ENCODE data around the gene MACROD2.

Gene MACROD2

DNA sequence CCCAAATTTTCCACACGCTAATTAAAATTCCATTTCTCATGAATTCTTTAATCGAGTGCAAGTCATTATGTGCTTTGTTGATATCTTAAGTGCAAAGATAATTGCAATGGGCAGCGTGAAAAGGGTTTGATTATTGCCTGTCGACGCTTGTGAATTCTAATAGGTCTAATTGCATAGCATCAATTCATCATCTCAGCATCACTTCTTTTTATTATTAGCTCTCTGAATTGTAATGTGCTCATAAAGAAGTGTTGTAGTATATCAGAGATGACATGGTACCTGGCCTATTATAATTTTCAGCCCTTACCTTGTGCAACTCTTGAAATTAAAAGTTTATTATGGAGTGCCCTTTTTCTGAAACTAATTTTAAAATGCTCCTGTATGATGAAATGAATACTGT is 1208.9 kb downstream of the MACROD2 start:
- no peak for DNase-seq

DNA sequence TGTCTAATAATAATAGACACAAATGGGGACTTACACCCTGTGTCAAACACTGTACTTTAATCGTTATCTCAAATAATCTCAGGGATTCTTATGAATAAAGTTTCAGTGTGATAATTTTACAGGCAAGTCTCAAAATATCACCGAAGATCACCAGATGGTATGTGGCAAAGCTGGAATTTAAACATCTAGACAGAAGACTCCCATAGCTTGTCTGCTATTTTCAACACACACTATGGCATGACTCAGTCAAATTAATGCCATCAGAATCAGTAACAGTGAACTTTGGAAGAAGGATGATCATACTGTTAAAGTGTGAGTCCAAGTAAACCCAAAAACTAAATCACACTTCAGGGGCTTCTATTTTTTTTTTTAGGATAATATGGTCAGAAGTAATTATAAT is 1209.7 kb downstream of the MACROD2 start:
- no peak for DNase-seq

GRCh38 chr20:15205719-15206118 is 1210.4 kb downstream of the MACROD2 start:
- no peak for DNase-seq

DNA sequence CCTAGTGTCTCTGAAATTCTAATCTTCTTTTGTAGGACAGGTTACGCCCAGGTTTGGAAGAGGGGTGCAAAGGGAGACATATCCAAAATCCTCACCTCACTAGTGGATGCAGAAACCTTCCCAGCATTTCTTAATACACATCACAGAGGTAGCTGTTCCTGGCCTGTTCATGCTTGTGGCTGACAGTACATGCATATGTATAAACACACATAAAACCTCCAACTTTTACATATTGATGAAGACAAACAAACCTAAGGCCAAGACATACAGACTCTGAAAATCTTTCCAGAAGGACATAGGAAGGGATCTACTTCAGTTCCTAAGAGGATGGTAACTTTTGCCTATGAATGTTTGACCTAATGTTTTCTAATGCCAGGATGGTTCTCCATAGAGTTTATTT is 1214.2 kb downstream of the MACROD2 start:
- DNase-seq = no peak

DNA sequence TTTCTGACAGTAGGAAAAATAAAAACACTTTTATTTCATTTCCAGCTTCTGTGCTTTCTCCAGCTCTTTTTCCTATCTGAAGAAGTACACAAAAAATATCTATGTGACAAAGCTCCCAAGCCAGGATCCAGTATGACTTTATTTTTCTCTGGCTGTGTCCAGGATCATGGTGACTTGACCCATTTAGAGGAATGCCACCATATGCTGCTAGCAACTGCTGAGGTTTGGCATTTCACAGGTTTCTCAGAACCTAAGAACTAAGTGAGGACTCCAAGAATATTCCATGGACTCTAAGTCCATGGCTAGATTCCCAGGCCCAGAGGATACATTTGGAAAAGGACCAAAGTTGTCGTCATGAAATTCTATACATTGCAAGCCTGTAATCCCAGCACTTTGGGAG is 1218.7 kb downstream of the MACROD2 start:
- no peak for DNase-seq

DNA sequence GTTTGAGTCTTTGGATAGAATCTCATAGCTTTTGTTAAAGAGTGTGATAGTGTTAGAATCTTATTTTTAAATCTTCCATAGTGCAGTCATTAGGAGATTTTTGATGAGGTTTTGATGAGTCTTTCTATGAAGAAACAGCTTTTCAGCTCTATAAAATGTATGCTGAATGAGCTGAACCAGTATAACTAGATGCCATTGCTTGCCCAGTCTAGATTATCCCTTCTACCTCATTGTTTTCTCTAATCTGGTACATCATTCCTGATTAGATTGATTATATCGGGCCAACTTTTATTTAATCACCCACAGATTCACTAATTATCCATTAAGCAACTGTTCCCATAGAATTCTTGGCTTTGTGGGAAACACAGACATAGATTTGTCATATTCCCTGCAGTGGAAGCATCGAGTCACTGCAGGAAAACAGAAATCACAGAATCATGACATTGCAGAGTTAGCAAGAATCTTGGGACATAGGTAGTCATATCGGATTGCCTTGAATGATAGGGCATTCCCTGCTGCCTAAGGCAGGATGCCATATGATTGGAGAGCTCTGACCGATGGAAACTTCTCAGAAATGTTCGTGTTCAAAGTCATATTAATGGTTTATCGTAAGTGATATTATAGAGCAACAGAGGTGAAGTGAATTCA is 1224.8 kb downstream of the MACROD2 start:
- no peak for DNase-seq

DNA sequence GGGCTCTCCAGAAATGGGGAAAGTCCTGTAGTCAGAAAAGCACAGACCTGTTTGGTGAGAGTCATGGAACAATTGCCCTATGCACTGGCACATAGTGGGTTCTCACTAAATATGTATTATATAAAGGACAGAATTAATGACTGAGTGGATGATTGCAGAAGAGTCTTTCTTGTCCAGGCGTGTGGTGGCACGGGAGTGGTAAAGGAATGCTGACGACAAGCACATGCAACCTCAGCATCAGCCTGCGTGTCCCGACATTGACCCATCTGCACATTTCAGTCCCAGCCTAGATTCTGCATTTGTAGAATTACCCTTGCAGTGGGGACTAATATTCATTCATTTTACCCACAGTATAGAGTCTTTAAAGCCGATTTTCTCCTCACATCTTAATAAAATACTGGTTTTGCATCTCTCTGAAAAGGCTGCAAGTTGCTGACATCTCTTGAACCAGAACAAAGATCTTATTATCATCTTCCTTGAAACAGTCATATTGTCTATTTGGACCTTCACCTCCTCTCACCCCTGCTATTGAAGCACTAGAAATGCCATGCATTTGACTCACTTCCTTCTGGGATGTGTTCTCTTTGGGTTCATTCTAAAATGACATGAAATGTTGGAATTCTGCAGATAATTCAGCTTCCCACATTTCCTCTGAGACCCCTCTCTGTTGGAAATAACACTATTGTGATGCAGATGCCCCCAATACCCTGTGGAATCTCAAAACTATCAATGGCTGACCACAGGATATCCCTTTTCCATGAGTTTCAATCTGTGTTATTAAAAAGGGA is 1225.7 kb downstream of the MACROD2 start:
- DNase-seq = no peak

GRCh38 chr20:15222502-15223330 is 1227.4 kb downstream of the MACROD2 start:
- DNase-seq = no peak

GRCh38 chr20:15224199-15224598 is 1228.9 kb downstream of the MACROD2 start:
- DNase-seq = no peak

DNA sequence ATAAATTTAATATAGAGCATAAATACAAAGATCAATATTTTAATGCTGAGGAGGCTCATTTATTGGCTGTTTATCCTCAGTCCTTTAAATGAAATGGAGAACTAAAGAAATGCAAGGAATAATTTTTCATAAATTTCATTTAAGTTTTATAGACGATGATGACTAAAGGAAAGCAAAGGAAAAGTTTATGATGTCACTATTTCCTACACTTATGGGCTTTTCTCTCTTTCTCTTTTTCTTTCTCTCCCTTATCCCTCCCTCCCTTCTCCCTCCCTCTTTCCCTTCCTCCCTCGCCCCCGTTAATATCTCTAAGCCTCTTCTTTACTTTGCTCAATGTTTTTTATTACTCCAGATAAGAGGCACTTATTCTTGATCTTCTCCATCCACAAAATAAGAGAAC is 1231.8 kb downstream of the MACROD2 start:
- DNase-seq = no peak

DNA sequence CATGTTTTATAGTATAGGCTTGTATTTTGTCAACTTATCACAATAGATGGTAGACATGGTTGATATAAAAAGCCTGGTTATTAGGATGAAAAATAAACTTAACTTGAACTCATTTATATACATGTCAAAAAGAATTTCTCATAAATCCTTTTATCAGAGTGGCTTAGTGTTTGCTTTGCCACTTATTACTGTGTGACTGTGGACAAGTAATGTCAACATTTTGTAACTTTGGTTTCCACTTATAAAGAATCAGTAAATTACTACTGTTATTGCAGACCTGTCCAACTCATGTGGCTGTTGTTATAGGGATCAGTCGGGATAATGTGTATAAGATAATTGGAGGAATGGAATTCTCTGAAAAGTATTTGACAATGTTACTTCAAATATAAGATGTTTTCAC is 1236.9 kb downstream of the MACROD2 start:
- DNase-seq = no peak

GRCh38 chr20:15235471-15236198 is 1240.3 kb downstream of the MACROD2 start:
- DNase-seq = no peak

DNA sequence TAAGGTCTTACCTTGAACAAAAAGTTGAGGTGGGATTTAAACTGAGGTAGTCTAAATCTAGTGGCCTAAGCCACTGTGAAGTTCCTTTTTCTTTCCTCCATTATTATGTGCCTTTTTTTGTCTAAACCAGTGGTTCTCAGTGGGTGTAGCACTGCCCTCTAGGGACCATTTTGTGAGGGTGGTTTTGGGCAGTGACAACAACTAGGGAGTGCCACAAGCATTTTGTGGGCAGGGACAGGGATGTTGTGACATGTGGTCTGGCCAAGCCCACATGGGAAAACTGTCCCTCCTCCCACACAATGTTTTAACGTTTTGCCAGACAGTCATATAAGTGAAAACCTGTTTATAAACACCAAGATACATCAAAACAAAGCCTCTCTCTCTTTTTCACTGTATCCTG is 1241.5 kb downstream of the MACROD2 start:
- DNase-seq = no peak

DNA sequence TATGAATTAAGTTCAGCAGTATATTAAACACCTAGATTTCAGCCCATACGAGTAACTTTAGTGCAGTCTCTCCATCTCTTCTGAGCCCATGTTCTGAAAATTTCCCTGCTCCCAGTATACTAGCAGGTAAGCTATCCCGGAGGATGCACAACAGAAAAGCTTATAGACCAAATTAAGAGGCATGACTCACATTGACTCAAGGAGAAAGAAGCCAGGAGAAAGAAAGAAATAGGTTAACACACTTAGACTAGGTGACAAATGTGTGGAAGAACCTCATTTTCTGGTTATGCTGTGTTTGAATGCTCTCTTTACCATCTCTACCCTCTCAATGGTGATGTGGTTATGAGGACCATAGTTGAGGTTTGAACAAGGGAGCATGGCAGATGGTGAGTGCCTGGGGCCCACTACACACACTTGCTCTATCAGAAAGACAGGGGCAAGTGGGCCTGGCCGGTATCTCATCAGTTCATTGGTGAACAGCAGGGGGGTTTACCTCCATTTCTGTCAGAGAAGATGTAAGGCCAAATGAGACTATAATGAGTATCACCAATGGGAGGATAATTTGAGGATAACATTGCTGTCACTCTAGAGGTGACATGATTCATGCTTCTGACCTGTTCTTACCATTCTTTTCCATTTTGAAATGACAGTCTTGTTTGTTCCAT is 1244.4 kb downstream of the MACROD2 start:
- DNase-seq = no peak

GRCh38 chr20:15240801-15241200 is 1245.5 kb downstream of the MACROD2 start:
- no peak for DNase-seq

GRCh38 chr20:15241681-15242080 is 1246.4 kb downstream of the MACROD2 start:
- no peak for DNase-seq

- no peak for DNase-seq
Measured at GRCh38 chr20:15242773-15243172, 1247.5 kb downstream of the MACROD2 start.

GRCh38 chr20:15245896-15246295 is 1250.6 kb downstream of the MACROD2 start:
- no peak for DNase-seq

- DNase-seq = no peak
Measured at GRCh38 chr20:15248618-15249395, 1253.5 kb downstream of the MACROD2 start.

DNA sequence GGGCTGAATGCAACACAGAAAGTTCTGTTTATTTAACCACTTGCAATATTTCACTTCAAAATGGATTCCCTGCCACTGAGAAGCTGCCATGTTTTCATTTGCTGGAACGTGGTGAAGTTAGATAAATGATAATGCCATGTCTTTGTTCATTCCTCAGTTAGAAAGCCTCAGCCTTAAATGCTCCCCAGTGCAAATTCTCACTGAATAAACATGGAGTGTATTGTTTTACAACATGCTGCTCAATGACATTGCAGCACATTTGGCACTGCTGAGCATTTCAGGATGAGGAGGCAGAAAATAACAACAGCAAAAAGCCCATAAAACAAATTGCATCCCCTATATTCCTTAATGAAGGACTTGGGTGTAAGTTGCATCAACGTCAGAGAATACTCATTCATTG is 1255.9 kb downstream of the MACROD2 start:
- no peak for DNase-seq

DNA sequence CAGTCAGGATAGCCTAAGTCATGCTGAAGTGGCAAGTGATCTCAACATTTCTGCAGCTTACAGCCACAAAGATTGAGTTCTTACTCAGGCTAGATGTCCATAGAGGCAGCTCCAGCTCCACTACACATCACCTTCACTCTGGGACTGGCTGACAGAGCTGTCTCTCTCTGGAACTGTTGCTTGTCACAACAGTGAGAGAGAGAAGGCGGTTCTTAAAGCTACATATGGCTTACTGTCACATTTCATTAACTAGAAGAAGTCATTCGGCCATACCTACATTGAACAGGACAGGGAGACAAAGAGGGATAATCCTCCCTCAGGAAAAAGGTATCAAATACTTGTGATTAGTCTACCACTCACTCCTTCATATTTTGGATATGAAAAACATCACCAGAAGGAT is 1257.0 kb downstream of the MACROD2 start:
- no peak for DNase-seq

DNA sequence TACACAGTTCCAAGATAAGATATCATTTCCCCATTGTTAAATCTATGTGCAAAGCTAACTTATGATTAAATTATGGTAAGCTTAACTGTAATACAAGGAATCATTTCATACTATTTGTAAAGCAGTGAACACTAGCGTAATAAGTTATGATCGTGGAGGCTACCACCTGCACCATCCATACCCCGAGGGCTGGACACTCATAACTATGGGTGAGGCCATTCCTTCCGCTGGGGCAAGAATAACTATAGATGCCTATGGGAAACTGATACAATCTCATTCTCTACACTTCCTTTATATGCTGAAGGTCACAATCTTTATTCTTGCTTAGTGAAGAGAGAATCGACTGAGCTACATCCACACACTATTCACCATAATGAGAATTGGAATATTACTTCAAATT is 1258.1 kb downstream of the MACROD2 start:
- DNase-seq = no peak

Measured in NCI-H2107 (cell line).